ENCODE measurements around the gene SAP30L.

Gene SAP30L

GRCh38 chr5:154419236-154419635, 26.6 kb upstream of the SAP30L start:
- DNase-seq (ENCODE audit: low read depth, low spot score): no peak

- no peak for DNase-seq (ENCODE audit: low read depth, low spot score)
These were observed 23.9 kb upstream of the SAP30L start for GRCh38 chr5:154421868-154422267.

- no peak for DNase-seq (ENCODE audit: low read depth, low spot score)
These were observed 23.5 kb upstream of the SAP30L start for GRCh38 chr5:154422298-154422697.

- DNase-seq (ENCODE audit: low read depth, low spot score): no peak
These were observed 17.6 kb upstream of the SAP30L start for GRCh38 chr5:154428208-154428607.

GRCh38 chr5:154429341-154429740, 16.5 kb upstream of the SAP30L start:
- DNase-seq (ENCODE audit: low read depth, low spot score): no peak

- no peak for DNase-seq (ENCODE audit: low read depth, low spot score)
These were observed 15.3 kb upstream of the SAP30L start for GRCh38 chr5:154430466-154430865.

GRCh38 chr5:154430961-154431630, 14.7 kb upstream of the SAP30L start:
- no peak for DNase-seq (ENCODE audit: low read depth, low spot score)

- DNase-seq (ENCODE audit: low read depth, low spot score): no peak
These were observed 10.6 kb upstream of the SAP30L start for GRCh38 chr5:154435226-154435625.

- no peak for DNase-seq (ENCODE audit: low read depth, low spot score)
These were observed 8.4 kb upstream of the SAP30L start for GRCh38 chr5:154437281-154437965.

- no peak for DNase-seq (ENCODE audit: low read depth, low spot score)
These were observed 5.3 kb upstream of the SAP30L start for GRCh38 chr5:154440540-154440939.

GRCh38 chr5:154442801-154443200, 3.0 kb upstream of the SAP30L start:
- no peak for DNase-seq (ENCODE audit: low read depth, low spot score)

- DNase-seq (ENCODE audit: low read depth, low spot score): no peak
These were observed 1.0 kb upstream of the SAP30L start for GRCh38 chr5:154444556-154445421.

GRCh38 chr5:154446195-154447088, 645 bp downstream of the SAP30L start:
- DNase-seq (ENCODE audit: low read depth, low spot score): no peak

GRCh38 chr5:154447089-154447725, 1.4 kb downstream of the SAP30L start:
- DNase-seq (ENCODE audit: low read depth, low spot score): no peak

GRCh38 chr5:154449786-154450185, 4.0 kb downstream of the SAP30L start:
- no peak for DNase-seq (ENCODE audit: low read depth, low spot score)

GRCh38 chr5:154451957-154452356, 6.2 kb downstream of the SAP30L start:
- DNase-seq (ENCODE audit: low read depth, low spot score): no peak

- DNase-seq (ENCODE audit: low read depth, low spot score): no peak
These were observed 9.8 kb downstream of the SAP30L start for GRCh38 chr5:154455585-154455984.

GRCh38 chr5:154456540-154456939, 10.7 kb downstream of the SAP30L start:
- no peak for DNase-seq (ENCODE audit: low read depth, low spot score)

GRCh38 chr5:154459015-154459414, 13.2 kb downstream of the SAP30L start:
- DNase-seq (ENCODE audit: low read depth, low spot score): no peak

GRCh38 chr5:154460172-154460571, 14.4 kb downstream of the SAP30L start:
- no peak for DNase-seq (ENCODE audit: low read depth, low spot score)

GRCh38 chr5:154461531-154461930, 15.7 kb downstream of the SAP30L start:
- no peak for DNase-seq (ENCODE audit: low read depth, low spot score)

All from activated CD4-positive, CD25-positive, alpha-beta regulatory T cell treated with anti-CD3 and anti-CD28 coated beads, Interleukin-2, amount 50 U/mL, for 16 hours (primary cell).